Muscle of leg (tissue), 11 donors: ENCODE data around the gene LRRC57. TPM values are rescaled to one million over a fixed set of nuclear protein-coding genes. Genes with fewer than 3 reads are reported as not detected.

Experiments
- DNase-seq: peaks from one replicate; pipeline ENCODE4 v3.0.0; 2013
- H3K27ac ChIP-seq: one replicate; pipeline ENCODE4 v1.5.1; 2013; ENCODE audit warnings: mild to moderate bottlenecking, low read length, control low read depth
- H3K27me3 ChIP-seq: one replicate; pipeline ENCODE4 v1.6.1; 2013; ENCODE audit warnings: low read length; ENCODE audit not compliant: control insufficient read depth, insufficient read depth
- H3K36me3 ChIP-seq: one replicate; pipeline ENCODE4 v1.6.1; 2013; ENCODE audit warnings: low read length; ENCODE audit not compliant: control insufficient read depth, insufficient read depth
- H3K4me1 ChIP-seq: one replicate; pipeline ENCODE4 v1.6.1; 2013; ENCODE audit warnings: low read length; ENCODE audit not compliant: control insufficient read depth, insufficient read depth
- H3K4me3 ChIP-seq: one replicate; pipeline ENCODE4 v1.5.1; 2013; ENCODE audit warnings: low read length, control low read depth
- H3K9me3 ChIP-seq: replicated peaks from 2 replicates; pipeline ENCODE4 v1.6.1; 2013; ENCODE audit warnings: low read depth, low read length; ENCODE audit not compliant: control insufficient read depth
- WGBS: methylation state at CpG from one replicate; pipeline ENCODE4 v1.1.5; 2013; ENCODE audit warnings: missing lambda C conversion rate; ENCODE audit not compliant: insufficient coverage; 5-methylcytosine and 5-hydroxymethylcytosine counted together
- polyA plus RNA-seq, 8 donors: library from polyadenylated mRNA; unstranded; fragments of 120-200 nt; gene quantifications; one replicate each; pipeline versions ENCODE4 v1.2.1 to v1.2.3, GENCODE V29; 2013; ENCODE audit warnings: inconsistent platforms in 1 of 8, low replicate concordance in 1 of 8; ENCODE audit not compliant: insufficient read length in 8 of 8, insufficient read depth in 1 of 8
- total RNA-seq: library from RNA; stranded (reverse); fragments of 120-200 nt; gene quantifications from one replicate; pipeline ENCODE4 v1.2.4, GENCODE V29; 2013

The LRRC57 gene
- total and polyA plus RNA-seq, 9 donors, result 12.7 to 17.9 (median 14.1) TPM

DNA sequence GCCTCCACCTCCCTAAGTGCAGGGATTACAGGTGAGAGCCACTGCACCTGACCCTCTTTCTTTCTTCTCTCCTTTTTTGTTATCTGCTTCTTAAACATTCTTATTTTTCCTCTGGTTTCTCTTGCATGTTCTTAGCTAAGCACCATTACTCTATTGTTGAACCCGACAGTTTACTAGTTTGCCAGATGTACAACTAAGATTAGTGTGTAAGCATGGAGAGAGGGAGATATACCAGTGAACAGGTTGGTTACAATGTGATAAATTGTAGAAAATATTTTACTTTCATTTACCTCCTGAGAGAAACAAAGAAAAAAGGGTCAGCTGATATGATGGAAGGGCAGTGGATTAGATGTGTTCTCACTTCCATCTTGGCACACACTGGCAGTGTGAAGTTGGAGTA lies 5.0 kb upstream of the LRRC57 start:
- Histone ChIP-seq H3K4me1 (peaks cover 4% of the 10 kb centered on the region), H3K4me3 (no peak overlapping the region), H3K9me3 (no peaks in the 10 kb centered on the region), H3K36me3 (peaks cover 4% of the 10 kb centered on the region), H3K27ac (no peak overlapping the region), H3K27me3 (no peaks in the 10 kb centered on the region)
- WGBS, result no CpG with 5 or more reads among the region's 1 CpG
- no peak for DNase-seq

- H3K27me3 ChIP-seq, result no peaks in the 10 kb centered on the region
- H3K4me1 ChIP-seq, result peaks cover 13% of the 10 kb centered on the region
- peaks cover 10% of the 10 kb centered on the region for H3K36me3 ChIP-seq
- 76% methylated on average over 7 of the region's 12 CpGs for WGBS
- DNase-seq, result peak; percentile 3
- no peak overlapping the region for H3K27ac ChIP-seq
- H3K9me3 ChIP-seq, result no peaks in the 10 kb centered on the region
- H3K4me3 ChIP-seq, result peak overlapping the region; percentile 89
Measured at GRCh38 chr15:42549741-42550392, 1.3 kb upstream of the LRRC57 start.

- peak overlapping the region; percentile 97 for H3K27ac ChIP-seq
- H3K4me3 ChIP-seq, result peak overlapping the region; percentile 89
- no peaks in the 10 kb centered on the region for H3K9me3 ChIP-seq
- no peaks in the 10 kb centered on the region for H3K27me3 ChIP-seq
- DNase-seq, result peak; percentile 74
- WGBS, result 0% methylated on average over 5 of the region's 15 CpGs
- H3K36me3 ChIP-seq, result peaks cover 15% of the 10 kb centered on the region
- peaks cover 13% of the 10 kb centered on the region for H3K4me1 ChIP-seq
Measured at GRCh38 chr15:42549032-42549491, 469 bp upstream of the LRRC57 start.

DNA sequence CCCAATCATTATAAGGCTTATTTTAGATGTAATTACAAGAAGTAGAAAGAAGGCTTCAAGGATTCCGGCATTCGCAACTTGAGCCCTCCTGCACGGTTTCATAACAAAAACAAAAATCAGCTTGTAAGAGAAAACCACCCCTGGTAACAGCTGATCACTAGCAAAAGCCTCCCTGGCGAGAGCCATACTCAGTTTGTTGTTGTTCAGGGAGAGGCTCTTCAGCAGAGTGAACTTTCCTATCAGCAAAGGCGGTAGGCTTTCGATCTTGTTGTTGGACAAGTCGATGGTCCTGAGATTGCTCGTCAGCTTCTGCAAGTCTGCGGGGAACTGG lies 710 bp downstream of the LRRC57 start:
- H3K4me3 ChIP-seq, result peak overlapping the region; percentile 89
- 0% methylated on average over 6 of the region's 9 CpGs for WGBS
- no peak for DNase-seq
- no peaks in the 10 kb centered on the region for H3K27me3 ChIP-seq
- H3K9me3 ChIP-seq, result no peaks in the 10 kb centered on the region
- peak overlapping the region; percentile 97 for H3K27ac ChIP-seq
- peaks cover 24% of the 10 kb centered on the region for H3K36me3 ChIP-seq
- H3K4me1 ChIP-seq, result peaks cover 13% of the 10 kb centered on the region

DNA sequence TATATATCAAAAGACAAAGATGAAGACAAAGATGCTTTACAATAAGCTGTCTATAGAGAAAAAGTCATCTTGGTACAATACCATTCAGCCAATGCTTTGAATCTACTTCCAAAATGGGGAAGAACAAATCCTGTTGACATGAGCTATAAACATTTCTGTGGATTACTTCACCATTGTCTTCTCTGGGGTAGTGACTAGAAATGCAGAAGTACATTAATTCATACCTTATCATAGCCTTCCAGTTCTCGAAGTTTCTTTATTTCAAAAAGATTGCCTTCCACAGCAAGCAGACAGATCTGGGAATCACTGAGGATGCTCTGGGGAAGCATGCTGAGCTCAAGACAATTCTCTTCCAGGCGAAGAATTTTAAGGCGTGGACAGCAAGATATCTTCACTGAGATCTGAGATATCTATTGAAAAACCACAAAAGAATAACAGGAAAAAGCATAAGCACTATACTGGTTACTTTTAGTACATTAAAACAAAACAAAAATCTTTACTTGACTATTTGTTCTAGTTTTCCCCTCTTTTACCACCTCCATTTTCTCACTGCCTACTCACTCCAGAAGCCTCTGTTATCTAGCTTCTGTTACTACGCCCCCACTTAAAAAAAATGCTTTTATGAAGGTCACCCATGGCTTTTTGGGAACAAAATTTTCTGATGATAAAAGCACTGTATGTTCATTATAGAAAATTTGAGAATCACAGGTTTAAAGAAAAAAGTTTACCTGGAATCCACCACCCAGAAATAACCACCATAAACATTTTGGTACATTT lies 3.6 kb downstream of the LRRC57 start:
- no CpG with 5 or more reads among the region's 4 CpGs for WGBS
- Histone ChIP-seq H3K4me1 (peaks cover 12% of the 10 kb centered on the region), H3K9me3 (no peaks in the 10 kb centered on the region), H3K27ac (no peak overlapping the region), H3K27me3 (no peaks in the 10 kb centered on the region), H3K4me3 (no peak overlapping the region), H3K36me3 (peaks cover 24% of the 10 kb centered on the region)
- peak; percentile 15 for DNase-seq

GRCh38 chr15:42533246-42533645 lies 15.3 kb downstream of the LRRC57 start:
- no CpG with 5 or more reads among the region's 1 CpG for WGBS
- peaks cover 27% of the 10 kb centered on the region for H3K36me3 ChIP-seq
- DNase-seq, result no peak
- H3K27ac ChIP-seq, result no peak overlapping the region
- no peaks in the 10 kb centered on the region for H3K4me1 ChIP-seq
- H3K9me3 ChIP-seq, result no peaks in the 10 kb centered on the region
- H3K27me3 ChIP-seq, result no peaks in the 10 kb centered on the region
- no peak overlapping the region for H3K4me3 ChIP-seq

- no peak for DNase-seq
- Histone ChIP-seq H3K4me3 (no peak overlapping the region), H3K27ac (no peak overlapping the region), H3K27me3 (no peaks in the 10 kb centered on the region), H3K4me1 (no peaks in the 10 kb centered on the region), H3K9me3 (no peaks in the 10 kb centered on the region), H3K36me3 (peaks cover 30% of the 10 kb centered on the region)
- no CpG with 5 or more reads among the region's 3 CpGs for WGBS
Measured at GRCh38 chr15:42528970-42529369, 19.6 kb downstream of the LRRC57 start.

DNA sequence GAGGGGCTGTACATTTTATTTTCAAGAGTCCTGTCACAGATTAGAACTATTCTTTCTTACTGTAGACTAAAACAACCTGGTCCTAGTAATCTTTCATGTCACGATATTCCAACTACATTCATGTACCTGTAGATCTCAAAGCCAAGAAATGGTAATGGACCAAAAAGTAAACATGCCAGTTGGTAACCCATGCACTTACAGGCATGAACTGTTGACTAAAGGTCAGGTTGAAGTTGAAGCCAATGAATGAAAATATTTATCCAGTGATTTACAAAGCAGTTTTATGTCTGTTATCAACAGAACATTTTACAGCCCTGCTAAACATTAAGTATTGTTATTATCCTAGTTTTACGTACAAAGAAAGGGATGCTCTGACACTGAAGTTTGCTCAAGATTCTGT lies 25.3 kb downstream of the LRRC57 start:
- no peak for DNase-seq
- WGBS, result no CpG with 5 or more reads among the region's 2 CpGs
- H3K9me3 ChIP-seq, result no peaks in the 10 kb centered on the region
- no peak overlapping the region for H3K27ac ChIP-seq
- no peaks in the 10 kb centered on the region for H3K27me3 ChIP-seq
- no peak overlapping the region for H3K4me3 ChIP-seq
- peaks cover 25% of the 10 kb centered on the region for H3K36me3 ChIP-seq
- no peaks in the 10 kb centered on the region for H3K4me1 ChIP-seq

DNA sequence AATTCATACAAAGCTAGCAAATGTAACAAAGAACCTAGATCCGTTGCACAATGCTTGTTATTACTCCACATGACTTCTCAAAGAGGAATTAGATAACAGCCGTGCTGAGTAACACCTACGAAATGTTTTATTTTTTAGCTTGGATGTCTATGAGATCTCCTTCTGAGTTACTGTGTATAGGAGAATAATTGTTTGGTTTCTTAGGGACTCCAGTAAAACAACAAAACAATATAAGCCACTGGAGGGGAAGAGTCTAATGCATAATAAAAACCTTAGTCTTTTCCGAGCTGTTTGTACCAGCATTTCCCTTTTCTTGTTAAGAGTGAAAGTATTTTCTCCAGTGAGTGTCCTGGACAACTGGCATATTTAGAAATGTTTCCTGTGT lies 37.6 kb downstream of the LRRC57 start:
- H3K27me3 ChIP-seq, result no peaks in the 10 kb centered on the region
- H3K36me3 ChIP-seq, result peaks cover 16% of the 10 kb centered on the region
- no peaks in the 10 kb centered on the region for H3K9me3 ChIP-seq
- no peak for DNase-seq
- H3K4me3 ChIP-seq, result no peak overlapping the region
- no peaks in the 10 kb centered on the region for H3K4me1 ChIP-seq
- no peak overlapping the region for H3K27ac ChIP-seq
- WGBS, result no CpG with 5 or more reads among the region's 4 CpGs

GRCh38 chr15:42510258-42511006 lies 38.2 kb downstream of the LRRC57 start:
- WGBS, result no CpG with 5 or more reads among the region's 4 CpGs
- H3K9me3 ChIP-seq, result no peaks in the 10 kb centered on the region
- H3K36me3 ChIP-seq, result peaks cover 16% of the 10 kb centered on the region
- no peak overlapping the region for H3K4me3 ChIP-seq
- no peaks in the 10 kb centered on the region for H3K27me3 ChIP-seq
- H3K4me1 ChIP-seq, result no peaks in the 10 kb centered on the region
- no peak overlapping the region for H3K27ac ChIP-seq
- DNase-seq, result no peak
